HL-60 (cell line): ENCODE results near the gene SBK3.
"Not testable (repeated sequence)": the region's sequence is repeated elsewhere in the genome, so short reads cannot be mapped to it uniquely, and the experiment has no call there.

Experiments
- DNase-seq, 2 experiments: peaks; one replicate each; pipeline ENCODE4 v3.0.0-alpha.2; 2010 to 2020; ENCODE audit warnings: low read depth in 1 of 2, low spot score in 1 of 2
- H3K27ac ChIP-seq: fragments of 250-450 bp; sonication (Bioruptor Pico); replicated peaks from 2 replicates; pipeline ENCODE4 v1.5.1; 2020; ENCODE audit warnings: mild to moderate bottlenecking, moderate library complexity
- H3K27me3 ChIP-seq: fragments of 250-450 bp; sonication (Bioruptor Pico); 2 replicates; pipeline ENCODE4 v1.5.1; 2021; ENCODE audit warnings: mild to moderate bottlenecking, moderate library complexity; ENCODE audit not compliant: insufficient read depth, poor library complexity, severe bottlenecking
- H3K4me3 ChIP-seq: replicated peaks from 2 replicates; pipeline ENCODE4 v1.5.1; 2011; ENCODE audit warnings: mild to moderate bottlenecking, control low read depth, low read length; ENCODE audit not compliant: insufficient read depth
- GABPA ChIP-seq: IDR thresholded peaks from 2 replicates; pipeline ENCODE4 v1.6.1; 2012; ENCODE audit warnings: low read depth
- POLR2AphosphoS5 ChIP-seq: IDR thresholded peaks from 2 replicates; pipeline ENCODE4 v1.6.1; 2012; ENCODE audit warnings: low read depth
- REST ChIP-seq: IDR thresholded peaks from 2 replicates; pipeline ENCODE4 v1.6.1; 2012; ENCODE audit warnings: low read depth; ENCODE audit not compliant: insufficient replicate concordance
- SPI1 ChIP-seq: IDR thresholded peaks from 2 replicates; pipeline ENCODE4 v1.6.1; 2012; ENCODE audit warnings: low read depth, mild to moderate bottlenecking, borderline replicate concordance
- TF ChIP-seq, protein P1 (sequence below): IDR thresholded peaks from one replicate; pipeline ENCODE4 v1.5.1; 2011; ENCODE audit warnings: low read length, control low read depth, inconsistent platforms; ENCODE audit not compliant: insufficient read depth

The SBK3 gene

GRCh38 chr19:55500368-55500952 lies 44.9 kb downstream of the SBK3 start:
- peaks cover 3% of the 10 kb centered on the region for H3K27me3 ChIP-seq
- no peak for TF ChIP-seq REST
- no peak for TF ChIP-seq POLR2AphosphoS5
- no peak for TF ChIP-seq GABPA
- TF ChIP-seq, protein P1, sequence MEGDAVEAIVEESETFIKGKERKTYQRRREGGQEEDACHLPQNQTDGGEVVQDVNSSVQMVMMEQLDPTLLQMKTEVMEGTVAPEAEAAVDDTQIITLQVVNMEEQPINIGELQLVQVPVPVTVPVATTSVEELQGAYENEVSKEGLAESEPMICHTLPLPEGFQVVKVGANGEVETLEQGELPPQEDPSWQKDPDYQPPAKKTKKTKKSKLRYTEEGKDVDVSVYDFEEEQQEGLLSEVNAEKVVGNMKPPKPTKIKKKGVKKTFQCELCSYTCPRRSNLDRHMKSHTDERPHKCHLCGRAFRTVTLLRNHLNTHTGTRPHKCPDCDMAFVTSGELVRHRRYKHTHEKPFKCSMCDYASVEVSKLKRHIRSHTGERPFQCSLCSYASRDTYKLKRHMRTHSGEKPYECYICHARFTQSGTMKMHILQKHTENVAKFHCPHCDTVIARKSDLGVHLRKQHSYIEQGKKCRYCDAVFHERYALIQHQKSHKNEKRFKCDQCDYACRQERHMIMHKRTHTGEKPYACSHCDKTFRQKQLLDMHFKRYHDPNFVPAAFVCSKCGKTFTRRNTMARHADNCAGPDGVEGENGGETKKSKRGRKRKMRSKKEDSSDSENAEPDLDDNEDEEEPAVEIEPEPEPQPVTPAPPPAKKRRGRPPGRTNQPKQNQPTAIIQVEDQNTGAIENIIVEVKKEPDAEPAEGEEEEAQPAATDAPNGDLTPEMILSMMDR: no peak
- TF ChIP-seq SPI1: no peak
- H3K4me3 ChIP-seq: no peak overlapping the region
- H3K27ac ChIP-seq: no peak overlapping the region
- no peak for DNase-seq

DNA sequence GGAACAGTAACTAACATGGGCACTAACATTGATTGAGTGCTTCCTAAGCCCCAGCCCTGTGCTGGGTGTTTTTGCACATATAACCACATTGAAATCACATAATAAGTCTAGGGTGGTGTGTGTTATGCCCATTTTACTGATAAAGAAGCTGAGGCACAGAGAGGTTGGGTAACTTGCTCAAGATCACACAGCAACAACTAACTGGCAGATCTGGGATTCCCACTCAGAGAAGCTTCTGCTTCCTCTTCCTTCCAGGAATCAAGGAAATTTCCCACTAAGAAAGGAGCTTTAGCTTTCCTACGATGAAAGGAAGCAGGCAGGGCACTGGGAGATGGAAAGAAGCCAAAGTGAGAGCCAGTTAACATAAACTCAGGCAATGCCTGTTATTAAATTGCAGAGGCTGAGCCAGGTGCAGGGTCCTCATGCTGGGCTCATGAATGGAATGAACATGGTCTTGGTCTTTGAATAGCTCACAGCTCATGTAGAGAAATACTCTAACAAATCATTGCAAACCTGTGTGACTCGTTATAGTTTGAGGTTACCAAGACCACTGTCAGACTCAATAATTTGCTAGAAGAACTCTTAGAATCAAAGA lies 47.0 kb downstream of the SBK3 start:
- H3K4me3 ChIP-seq: no peak overlapping the region
- TF ChIP-seq SPI1 (no peak), REST (no peak), POLR2AphosphoS5 (no peak), GABPA (no peak)
- TF ChIP-seq, protein P1: no peak
- DNase-seq: no peak
- H3K27me3 ChIP-seq: peaks cover 9% of the 10 kb centered on the region
- no peak overlapping the region for H3K27ac ChIP-seq

GRCh38 chr19:55497763-55498162 lies 47.6 kb downstream of the SBK3 start:
- TF ChIP-seq REST (no peak), POLR2AphosphoS5 (no peak), GABPA (no peak), SPI1 (no peak)
- TF ChIP-seq, protein P1: no peak
- no peak overlapping the region for H3K27ac ChIP-seq
- H3K4me3 ChIP-seq: no peak overlapping the region
- peaks cover 12% of the 10 kb centered on the region for H3K27me3 ChIP-seq
- no peak for DNase-seq

- not testable (repeated sequence) for H3K4me3 ChIP-seq, H3K27ac ChIP-seq, DNase-seq
- peaks cover 19% of the 10 kb centered on the region for H3K27me3 ChIP-seq
Measured at GRCh38 chr19:55496820-55497219, 48.5 kb downstream of the SBK3 start.
